GDM1 (cell line): ENCODE measurements around the gene TSFM.
A peak's percentile ranks its signal among the peaks of the same experiment; 100 is the strongest.

Experiments
- DNase-seq: peaks from one replicate; lab custom pipeline; 2025; lab: John Stamatoyannopoulos, UW

The TSFM gene

DNA sequence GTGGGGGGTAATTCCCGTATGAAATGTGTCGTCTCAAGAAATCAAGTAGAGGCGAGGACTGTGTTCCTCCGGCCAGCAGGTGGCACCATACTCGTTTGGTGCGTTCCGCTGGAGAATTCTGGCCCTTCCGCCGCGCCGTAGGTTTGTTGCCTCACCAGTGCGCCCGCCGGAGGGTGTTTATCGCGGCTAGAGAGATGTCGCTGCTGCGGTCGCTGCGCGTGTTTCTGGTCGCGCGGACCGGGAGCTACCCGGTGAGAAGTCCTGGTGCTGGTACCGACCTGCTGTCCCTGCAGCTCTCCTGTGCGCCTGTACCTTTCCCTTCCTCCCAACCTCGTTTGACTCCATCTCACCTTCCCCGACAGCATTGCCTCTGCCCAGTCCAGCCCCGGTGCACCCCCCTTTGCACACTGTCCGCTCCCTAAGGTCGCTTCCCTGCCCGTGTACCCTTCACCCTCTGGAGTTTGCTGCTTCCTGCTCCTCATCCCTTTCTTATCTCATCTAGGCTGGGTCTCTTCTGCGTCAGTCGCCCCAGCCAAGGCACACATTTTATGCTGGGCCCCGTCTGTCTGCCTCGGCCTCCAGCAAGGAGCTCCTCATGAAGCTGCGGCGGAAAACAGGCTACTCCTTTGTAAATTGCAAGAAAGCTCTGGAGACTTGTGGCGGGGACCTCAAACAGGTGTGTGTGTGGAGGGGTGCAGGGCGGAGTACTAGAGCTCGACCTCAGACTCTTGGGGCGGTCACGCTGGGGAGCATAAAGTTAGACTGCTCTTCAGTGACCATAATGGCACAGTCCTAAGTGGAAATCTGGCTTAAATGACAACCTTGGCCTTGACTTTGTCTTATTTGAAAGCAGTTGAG, at the start of gene TSFM:
TSS of gene TSFM (plus strand) at position 180 of the 858 bp plus-strand sequence. CDS start at position 195, 15 bp downstream.
- peak; percentile 80 for DNase-seq

GRCh38 chr12:57733928-57734327, 48.7 kb upstream of the TSFM start:
- no peak for DNase-seq

DNA sequence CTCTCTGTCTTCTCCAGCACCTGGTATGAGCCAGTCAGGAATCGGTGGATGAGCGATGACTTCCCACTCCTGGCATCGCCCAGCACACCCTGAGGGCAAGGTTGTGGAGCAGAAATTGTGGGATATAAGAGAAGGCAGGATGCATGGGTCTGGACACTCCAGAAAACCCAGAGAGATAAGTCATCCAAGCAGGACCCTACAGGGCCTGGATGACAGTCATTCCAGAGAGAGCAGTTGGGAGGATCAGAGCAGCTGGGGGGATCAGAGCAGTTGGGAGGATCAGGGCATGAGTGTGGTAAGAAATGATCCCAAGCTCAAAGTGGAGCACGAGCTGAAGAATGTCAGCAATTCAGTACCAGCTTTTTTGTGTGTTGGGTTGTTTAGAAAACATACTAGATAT, 48.0 kb upstream of the TSFM start:
- DNase-seq: no peak

DNA sequence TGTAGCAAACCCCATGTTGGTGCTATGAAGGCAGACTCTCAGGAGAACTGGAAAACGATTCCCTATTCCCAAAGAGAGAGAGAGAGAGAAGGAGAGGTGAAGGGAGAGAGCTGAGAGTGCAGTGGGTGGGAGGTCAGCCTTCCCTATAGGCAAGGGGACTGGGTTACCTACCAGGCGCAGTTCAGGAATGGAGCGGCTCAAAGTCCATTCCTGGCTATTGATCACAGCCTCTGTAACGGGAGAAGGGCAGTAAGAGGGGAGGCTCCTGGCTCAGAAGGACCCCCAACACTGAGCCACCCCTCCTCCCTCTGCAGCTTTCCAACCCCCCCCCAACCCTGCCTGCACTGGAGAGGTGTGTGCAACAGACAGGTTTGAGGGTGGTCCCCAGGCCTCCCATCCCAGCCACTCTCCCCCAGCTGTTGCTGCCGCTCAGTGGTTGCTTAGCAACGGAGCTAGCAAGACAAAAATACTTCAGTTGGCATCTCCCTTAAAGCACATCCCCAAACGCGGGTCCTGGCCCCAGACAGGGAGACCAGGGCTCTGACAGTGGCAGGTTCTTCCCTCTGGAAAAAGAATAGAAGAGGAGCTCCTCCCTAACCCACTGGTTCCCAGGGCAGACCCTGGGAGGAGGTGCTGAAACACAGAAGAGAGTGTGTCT, 47.3 kb upstream of the TSFM start:
- no peak for DNase-seq

DNA sequence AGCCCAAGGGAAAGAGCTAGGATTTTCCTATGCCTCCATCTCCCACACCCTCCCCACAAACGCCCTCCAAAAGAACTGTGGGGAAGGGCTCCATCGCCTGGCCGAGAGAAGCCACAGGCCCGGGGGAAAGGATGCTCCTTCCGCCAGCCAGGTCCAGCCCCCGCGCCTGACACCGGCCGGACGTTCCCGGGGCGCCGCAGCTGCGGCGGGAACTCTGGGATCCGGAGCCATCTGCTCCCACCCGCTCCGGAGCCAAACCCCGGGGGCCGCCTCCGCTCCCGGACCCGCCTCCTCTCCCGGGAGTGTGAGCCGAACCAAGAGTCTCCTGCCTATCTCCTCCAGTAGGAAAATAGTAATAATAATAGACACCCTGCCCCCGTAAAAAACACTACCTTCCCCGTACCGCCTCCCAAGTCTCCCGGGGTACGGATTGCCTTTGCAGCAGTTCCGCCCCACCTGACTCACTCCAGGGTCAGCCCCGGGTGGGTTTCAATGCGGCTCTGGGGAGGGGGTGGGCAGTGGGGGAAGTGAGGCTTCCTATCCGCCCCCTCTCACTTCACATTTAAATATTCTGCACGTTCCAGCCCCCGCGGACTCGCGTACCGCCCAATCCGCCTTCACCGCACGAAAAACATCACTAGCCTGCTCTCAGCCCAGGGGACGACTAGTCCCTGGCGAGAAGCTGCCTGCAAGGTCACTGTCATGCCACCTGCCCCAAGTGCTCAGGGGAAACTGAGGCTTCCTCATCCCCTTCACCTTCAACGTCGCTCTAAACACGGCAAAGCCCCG, 46.4 kb upstream of the TSFM start:
- DNase-seq: no peak

DNA sequence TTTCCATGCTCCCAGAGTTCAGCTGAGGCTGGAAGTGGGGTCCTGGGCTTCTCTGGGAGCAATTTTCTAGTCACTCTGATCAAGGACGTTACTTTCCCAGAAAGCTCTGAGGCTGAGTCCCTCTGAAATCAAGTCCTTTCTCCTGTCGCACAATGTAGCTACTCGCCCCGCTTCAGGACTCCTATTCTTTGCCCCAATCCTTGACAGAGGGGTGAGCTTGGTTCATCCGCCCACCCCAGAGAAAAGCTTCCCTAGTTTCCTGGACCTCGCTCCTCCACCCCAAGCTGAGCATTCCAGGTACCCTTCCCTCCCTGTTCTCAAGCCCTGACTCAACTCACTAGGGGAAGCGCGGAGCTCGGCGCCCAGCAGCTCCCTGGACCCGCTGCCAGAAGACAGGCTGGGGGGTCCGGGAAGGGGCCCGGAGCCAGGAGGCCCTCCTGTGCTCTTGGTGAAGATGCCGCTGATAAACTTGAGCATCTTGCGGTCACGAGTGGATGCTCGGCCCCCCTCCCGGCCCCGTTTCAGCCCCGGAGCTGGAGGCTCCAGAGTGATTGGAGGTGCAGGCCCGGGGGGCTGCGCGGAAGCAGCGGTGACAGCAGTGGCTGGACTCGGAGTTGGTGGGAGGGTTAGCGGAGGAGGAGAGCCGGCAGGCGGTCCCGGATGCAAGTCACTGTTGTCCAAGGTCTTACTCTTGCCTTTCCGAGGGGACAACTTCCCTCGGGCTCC, 45.7 kb upstream of the TSFM start:
- DNase-seq: no peak

GRCh38 chr12:57737467-57738460, 44.8 kb upstream of the TSFM start:
- DNase-seq: no peak

DNA sequence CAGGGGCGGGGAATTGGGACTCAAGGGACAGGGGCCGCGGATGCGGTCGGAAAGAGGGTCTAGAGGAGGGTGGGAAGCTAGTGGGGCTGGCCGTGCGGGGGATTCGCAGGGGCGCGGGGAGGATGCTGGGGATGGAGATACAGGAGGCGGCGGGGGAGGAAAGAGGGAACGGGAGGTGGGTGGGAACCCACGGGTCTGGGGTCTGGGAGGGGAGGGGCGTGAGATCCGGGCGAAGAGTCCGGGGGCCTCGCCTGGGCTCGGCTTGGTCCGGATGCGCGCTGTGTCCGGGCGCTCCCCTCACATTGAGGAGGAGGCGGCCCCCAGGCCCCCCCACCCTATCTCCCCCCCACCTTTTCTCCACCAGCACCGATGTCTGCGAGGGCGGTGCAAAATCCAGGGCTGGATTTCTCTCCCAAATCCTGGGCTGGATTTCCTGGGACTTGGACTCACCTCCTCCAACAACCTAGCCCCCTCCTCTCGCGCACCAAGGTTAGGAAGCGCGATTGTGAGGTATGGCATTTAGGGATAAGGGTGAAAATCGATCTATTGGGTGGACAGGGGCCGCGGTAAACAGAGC, 43.8 kb upstream of the TSFM start, which contains the start of gene AGAP2:
TSS of gene AGAP2 (minus strand) at position 82 of the 577 bp plus-strand sequence. CDS start 496 bp downstream, outside the sequence.
- no peak for DNase-seq

GRCh38 chr12:57739387-57739786, 43.2 kb upstream of the TSFM start:
- DNase-seq: no peak

GRCh38 chr12:57739914-57740538, 42.6 kb upstream of the TSFM start:
- no peak for DNase-seq

DNA sequence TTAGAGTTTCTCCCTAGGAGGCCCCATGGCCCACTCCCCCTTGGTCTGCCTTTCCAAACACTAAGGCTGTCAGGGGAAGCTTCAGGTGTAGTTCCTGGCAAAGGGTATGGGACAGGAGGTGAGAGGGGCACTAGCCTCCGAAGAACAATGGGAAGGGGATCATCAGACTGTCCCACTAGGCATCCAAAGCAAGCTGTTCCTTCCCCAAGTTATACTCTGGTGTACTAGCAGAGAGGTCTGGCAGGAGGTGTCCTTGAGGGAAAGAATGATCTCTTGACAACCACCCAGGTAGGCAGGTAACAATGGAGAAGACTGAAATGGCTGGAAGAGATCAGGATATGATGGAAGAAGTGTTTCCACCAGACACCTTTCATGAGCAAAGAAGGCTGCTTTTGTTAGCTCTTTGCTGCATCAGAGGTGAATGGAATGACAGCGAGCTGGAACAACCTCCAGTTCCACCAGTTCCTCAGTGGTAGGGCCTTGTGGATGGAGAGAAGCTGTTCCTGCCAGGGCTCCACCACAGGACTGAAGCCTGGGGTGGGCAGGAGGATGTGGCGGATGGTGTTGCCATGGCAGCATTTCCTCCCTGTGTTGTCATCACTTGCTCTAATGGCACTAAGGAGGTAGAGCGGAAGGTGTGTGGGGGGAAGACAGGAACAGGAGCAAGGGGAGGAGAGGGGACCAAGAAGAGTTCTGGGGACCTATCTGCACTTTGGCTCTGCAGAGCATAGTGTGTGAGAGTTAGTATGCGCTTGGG, 41.8 kb upstream of the TSFM start:
- peak; percentile 89 for DNase-seq

GRCh38 chr12:57741413-57741789, 41.2 kb upstream of the TSFM start:
- DNase-seq: no peak

GRCh38 chr12:57741844-57742738, 40.5 kb upstream of the TSFM start:
- peak; percentile 77 for DNase-seq

- DNase-seq: no peak
Measured at GRCh38 chr12:57743769-57744168, 38.8 kb upstream of the TSFM start.

DNA sequence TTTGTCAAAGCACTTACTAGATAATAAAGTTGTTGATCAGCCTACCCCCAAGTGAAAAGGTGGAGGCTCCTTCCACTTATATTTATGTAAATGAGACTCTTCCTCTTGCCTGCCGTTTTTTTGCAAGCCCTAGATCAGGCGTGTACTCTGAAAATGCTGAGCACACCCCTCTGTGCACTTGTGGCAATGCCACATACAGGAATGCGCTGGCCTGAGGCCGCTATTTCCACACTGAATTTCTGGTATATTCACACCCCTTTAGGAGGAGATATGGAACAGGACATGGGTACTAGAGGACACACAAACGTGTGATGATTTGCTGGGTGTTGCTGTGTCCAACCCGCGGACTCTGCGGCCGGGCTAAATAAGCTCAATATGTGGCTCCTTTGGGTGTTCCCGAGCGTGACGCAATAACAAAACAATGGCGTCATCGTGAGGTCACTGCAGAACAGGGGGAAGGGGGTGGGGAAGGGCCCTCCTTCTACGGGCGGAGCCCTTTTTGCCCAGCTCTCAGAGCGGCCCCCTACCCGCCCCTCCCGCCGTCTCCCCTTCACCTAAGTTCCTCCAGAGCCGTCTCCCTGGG, 38.3 kb upstream of the TSFM start:
- peak; percentile 73 for DNase-seq

GRCh38 chr12:57744777-57745484, 37.7 kb upstream of the TSFM start, which contains the start of gene TSPAN31:
Gene TSPAN31 (plus strand): TSS chr12:57745039. CDS start chr12:57745155, 116 bp downstream.
- DNase-seq: peak; percentile 96

DNA sequence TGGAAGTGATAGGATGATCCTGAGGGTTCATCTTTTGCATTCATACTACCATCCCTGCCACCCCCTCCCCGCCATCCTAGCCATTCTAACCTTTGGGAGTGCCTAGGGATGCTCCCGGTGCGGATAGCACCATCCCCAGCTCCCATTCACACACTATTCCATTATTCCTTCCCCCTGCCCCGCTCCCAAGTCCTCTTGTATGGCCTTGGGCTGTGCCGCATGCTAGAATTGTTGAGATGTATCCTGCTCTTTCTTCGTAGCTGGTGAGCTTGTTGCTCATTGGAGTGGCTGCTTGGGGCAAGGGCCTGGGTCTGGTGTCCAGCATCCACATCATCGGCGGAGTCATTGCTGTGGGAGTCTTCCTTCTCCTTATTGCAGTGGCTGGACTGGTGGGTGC, 37.1 kb upstream of the TSFM start:
- no peak for DNase-seq
